HCT116 (cell line): ENCODE measurements around the gene SYNPR. TPM values are rescaled to one million over a fixed set of nuclear protein-coding genes. Genes with fewer than 3 reads are reported as not detected.

Experiments used
- ATAC-seq: fragments of 200-7000 bp; cut with Tn5 transposase; 2 replicates; pipeline ENCODE4 v1.9.1; 2020; ENCODE audit warnings: mild to moderate bottlenecking, moderate library complexity
- BruUV-seq: library from RNA; stranded (reverse); fragments of 400-500 nt; replicated peaks from 2 replicates; lab custom pipeline; 2021; lab: Mats Ljungman, UMichigan
- CTCF ChIA-PET: fragments of 300-600 bp; sonication (Branson Sonifier 250); formaldehyde crosslinking; loops from one replicate; lab custom pipeline; 2021; ENCODE audit warnings: antibody characterized with exemption; lab: Charles Lee
- POLR2A ChIA-PET: fragments of 300-600, 350-600 bp; sonication (Branson Sonifier 250); formaldehyde crosslinking; loops from one replicate; lab custom pipeline; 2021; ENCODE audit warnings: antibody characterized with exemption; lab: Charles Lee
- RAD21 ChIA-PET, 2 experiments: fragments of 300-600 bp; sonication (Branson Sonifier 250); formaldehyde crosslinking; loops; one replicate each; lab custom pipeline; 2023; ENCODE audit warnings: low total read pairs in 2 of 2; ENCODE audit not compliant: uncharacterized antibody in 2 of 2, unreplicated experiment in 2 of 2, low non-redundant PET in 1 of 2; lab: Charles Lee
- DNase-seq: peaks from one replicate; pipeline ENCODE4 v3.0.0-alpha.2; 2010; ENCODE audit warnings: low read depth, low spot score
- H2AFZ ChIP-seq: fragments of 200-600 bp; shearing (Covaris generic), sonication (generic); 2 replicates; pipeline ENCODE4 v1.6.1; 2017; ENCODE audit warnings: low read depth, mixed run types, mixed read lengths, antibody characterized with exemption, low read length; ENCODE audit not compliant: poor library complexity, severe bottlenecking
- H3K27ac ChIP-seq: 2 replicates; pipeline ENCODE4 v1.5.1; 2012; ENCODE audit warnings: low read depth, low read length
- H3K27me3 ChIP-seq: fragments of 200-600 bp; sonication (generic); 2 replicates; pipeline ENCODE4 v1.6.1; 2016; ENCODE audit warnings: mixed run types, low read length, mixed read lengths; ENCODE audit not compliant: insufficient read depth
- H3K36me3 ChIP-seq, 2 experiments: fragments of 200-500 bp in 1 of 2; fragments of 200-600 bp in 1 of 2; sonication (Bioruptor generic) in 1 of 2; sonication (generic) in 1 of 2; 2 replicates each; pipeline versions ENCODE4 v1.5.1 to v1.6.1; 2014 to 2016; ENCODE audit warnings: low read length in 2 of 2, inconsistent platforms in 1 of 2, mixed read lengths in 1 of 2, mixed run types in 1 of 2; ENCODE audit not compliant: insufficient read depth in 2 of 2, control insufficient read depth in 1 of 2
- H3K4me1 ChIP-seq, 2 experiments: fragments of 200-600 bp in 1 of 2; sonication (generic) in 1 of 2; 2 replicates each; pipeline versions ENCODE4 v1.5.1 to v1.6.1; 2012 to 2017; ENCODE audit warnings: low read length in 2 of 2, inconsistent platforms in 1 of 2, mild to moderate bottlenecking in 1 of 2, mixed read lengths in 1 of 2, mixed run types in 1 of 2, moderate library complexity in 1 of 2; ENCODE audit not compliant: insufficient read depth in 2 of 2, control insufficient read depth in 1 of 2
- H3K4me2 ChIP-seq: fragments of 200-600 bp; sonication (generic); 2 replicates; pipeline ENCODE4 v1.6.1; 2017; ENCODE audit warnings: mixed run types, low read length, mixed read lengths
- H3K4me3 ChIP-seq, 2 experiments: fragments of 200-600 bp in 1 of 2; sonication (generic) in 1 of 2; replicated peaks in 1 of 2; 2 replicates each; pipeline ENCODE4 v1.5.1; 2011 to 2016; ENCODE audit warnings: low read length in 2 of 2, control low read depth in 1 of 2, low read depth in 1 of 2, mild to moderate bottlenecking in 1 of 2, mixed read lengths in 1 of 2, mixed run types in 1 of 2
- H3K79me2 ChIP-seq: fragments of 200-600 bp; sonication (generic); 2 replicates; pipeline ENCODE4 v1.6.1; 2017; ENCODE audit warnings: mild to moderate bottlenecking, mixed run types, low read length, moderate library complexity, mixed read lengths; ENCODE audit not compliant: insufficient read depth
- H3K9ac ChIP-seq: fragments of 200-600 bp; sonication (generic); 2 replicates; pipeline ENCODE4 v1.6.1; 2016; ENCODE audit warnings: low read length, mixed read lengths
- H3K9me2 ChIP-seq: fragments of 200-600 bp; sonication (generic), shearing (Covaris generic); 2 replicates; pipeline ENCODE4 v1.6.1; 2017; ENCODE audit warnings: mixed run types, mild to moderate bottlenecking, moderate library complexity; ENCODE audit not compliant: insufficient read depth
- H3K9me3 ChIP-seq, 2 experiments: fragments of 200-500 bp in 1 of 2; fragments of 200-600 bp in 1 of 2; sonication (Bioruptor generic) in 1 of 2; sonication (generic) in 1 of 2; 2 replicates each; pipeline ENCODE4 v1.6.1; 2014 to 2017; ENCODE audit warnings: low read length in 2 of 2, mixed read lengths in 2 of 2, inconsistent platforms in 1 of 2, low read depth in 1 of 2, mild to moderate bottlenecking in 1 of 2, mixed run types in 1 of 2, moderate library complexity in 1 of 2; ENCODE audit not compliant: control insufficient read depth in 1 of 2, insufficient read depth in 1 of 2
- H4K20me1 ChIP-seq: fragments of 200-600 bp; sonication (generic), shearing (Covaris generic); 2 replicates; pipeline ENCODE4 v1.6.1; 2017; ENCODE audit warnings: mixed run types, mild to moderate bottlenecking, moderate library complexity; ENCODE audit not compliant: insufficient read depth
- CBX3 ChIP-seq: IDR thresholded peaks from 2 replicates; pipeline ENCODE4 v1.6.1; 2012; ENCODE audit warnings: low read depth
- CEBPB ChIP-seq: IDR thresholded peaks from 2 replicates; pipeline ENCODE4 v1.6.1; 2012; ENCODE audit warnings: low read depth
- CTCF ChIP-seq, 3 experiments: fragments of 200-600 bp in 1 of 3; sonication (generic) in 1 of 3; IDR thresholded peaks in 2 of 3; conservative IDR thresholded peaks in 1 of 3; 2 replicates each; pipeline ENCODE4 v1.5.1; 2012 to 2017; ENCODE audit warnings: low read depth in 2 of 3, low read length in 2 of 3, antibody characterized with exemption in 1 of 3, borderline replicate concordance in 1 of 3, control low read depth in 1 of 3, mild to moderate bottlenecking in 1 of 3, mixed read lengths in 1 of 3, mixed run types in 1 of 3, moderate library complexity in 1 of 3; ENCODE audit not compliant: insufficient read depth in 1 of 3
- ELF1 ChIP-seq: IDR thresholded peaks from 2 replicates; pipeline ENCODE4 v1.6.1; 2012; ENCODE audit warnings: low read depth, borderline replicate concordance
- EZH2phosphoT487 ChIP-seq: fragments of 200-600 bp; IDR thresholded peaks from 2 replicates; pipeline ENCODE4 v1.6.1; 2018; ENCODE audit warnings: antibody characterized with exemption, borderline replicate concordance
- FOSL1 ChIP-seq: IDR thresholded peaks from 2 replicates; pipeline ENCODE4 v1.6.1; 2012; ENCODE audit warnings: low read depth
- JUND ChIP-seq: IDR thresholded peaks from 2 replicates; pipeline ENCODE4 v1.6.1; 2012
- POLR2AphosphoS5 ChIP-seq: IDR thresholded peaks from 2 replicates; pipeline ENCODE4 v1.6.1; 2011; ENCODE audit warnings: mild to moderate bottlenecking, low read depth, low read length, moderate library complexity
- REST ChIP-seq: IDR thresholded peaks from 2 replicates; pipeline ENCODE4 v1.6.1; 2012; ENCODE audit warnings: low read depth
- SIN3A ChIP-seq: IDR thresholded peaks from 2 replicates; pipeline ENCODE4 v1.6.1; 2012; ENCODE audit warnings: low read depth
- SP1 ChIP-seq: IDR thresholded peaks from 2 replicates; pipeline ENCODE4 v1.6.1; 2012; ENCODE audit warnings: low read depth
- TCF7L2 ChIP-seq: IDR thresholded peaks from 2 replicates; pipeline ENCODE4 v1.7.0; 2011; ENCODE audit warnings: borderline replicate concordance, inconsistent platforms; ENCODE audit not compliant: insufficient read depth, insufficient read length; ENCODE audit errors: extremely low read depth
- YY1 ChIP-seq: IDR thresholded peaks from 2 replicates; pipeline ENCODE4 v1.6.1; 2011; ENCODE audit warnings: low read length, low read depth, moderate library complexity, mild to moderate bottlenecking; ENCODE audit not compliant: insufficient replicate concordance; ENCODE audit errors: extremely low read depth
- ZBTB33 ChIP-seq: IDR thresholded peaks from 2 replicates; pipeline ENCODE4 v1.6.1; 2011; ENCODE audit warnings: mild to moderate bottlenecking, low read length, moderate library complexity; ENCODE audit not compliant: insufficient replicate concordance; ENCODE audit errors: extremely low read depth
- intact Hi-C: fragments of 100-400 bp; cut with micrococcal nuclease; formaldehyde crosslinking; loops from 2 replicates; pipeline ENCODE4 v1.10.0; 2022
- total RNA-seq: library from RNA; stranded (reverse); gene quantifications from one replicate; pipeline ENCODE4 v1.2.1, GENCODE V29; 2021; ENCODE audit not compliant: unreplicated experiment

SYNPR gene
- total RNA-seq, 1 experiment from 2014 or later, result not detected

- ATAC-seq, result no peak
- RAD21 ChIA-PET, result no interaction called here
- intact Hi-C loops, result no loop called here
- Histone ChIP-seq H3K4me3 (no peak overlapping the region), H3K9me2 (no peaks in the 10 kb centered on the region), H3K4me1 (no peaks in the 10 kb centered on the region), H3K4me2 (no peak overlapping the region), H3K79me2 (no peaks in the 10 kb centered on the region), H3K27me3 (no peaks in the 10 kb centered on the region), H4K20me1 (no peaks in the 10 kb centered on the region), H2AFZ (no peak overlapping the region), H3K36me3 (no peaks in the 10 kb centered on the region)
- no TSS peak for BruUV-seq
- no peak for DNase-seq
- POLR2A ChIA-PET, result no interaction called here
- no peak for TF ChIP-seq CBX3
- no peak for TF ChIP-seq SIN3A
- TF ChIP-seq ELF1, result no peak
- TF ChIP-seq FOSL1, result no peak
- TF ChIP-seq ZBTB33, result no peak
- no peak for TF ChIP-seq EZH2phosphoT487
- no peak for TF ChIP-seq TCF7L2
- no peak for TF ChIP-seq JUND
- no peak for TF ChIP-seq CEBPB
- TF ChIP-seq, all 23 proteins: peak for 0
- Histone ChIP-seq H3K9me3 (no peaks in the 10 kb centered on the region), H3K9ac (no peak overlapping the region), H3K27ac (no peak overlapping the region)
- CTCF ChIA-PET, result no interaction called here
Measured at GRCh38 chr3:63595221-63595620, 317.1 kb downstream of the SYNPR start.

- H3K4me1 ChIP-seq, result no peaks in the 10 kb centered on the region
- intact Hi-C loops, result no loop called here
- H3K36me3 ChIP-seq, result no peaks in the 10 kb centered on the region
- H2AFZ ChIP-seq, result no peak overlapping the region
- no peak overlapping the region for H3K4me3 ChIP-seq
- no peak overlapping the region for H3K9ac ChIP-seq
- H3K27ac ChIP-seq, result no peak overlapping the region
- POLR2A ChIA-PET, result no interaction called here
- ATAC-seq (no peak), DNase-seq (no peak)
- no peaks in the 10 kb centered on the region for H3K79me2 ChIP-seq
- 0 out of 2 replicates have a peak, but pooled peaks cover under 1% of the 10 kb centered on the region for H3K27me3 ChIP-seq
- CTCF ChIA-PET, result no interaction called here
- no peaks in the 10 kb centered on the region for H3K9me2 ChIP-seq
- H3K9me3 ChIP-seq, result no peaks in the 10 kb centered on the region
- no peak overlapping the region for H3K4me2 ChIP-seq
- RAD21 ChIA-PET, result no interaction called here
- no peaks in the 10 kb centered on the region for H4K20me1 ChIP-seq
- no TSS peak for BruUV-seq
- no peak for TF ChIP-seq REST
- TF ChIP-seq CTCF (IDR thresholded peaks at IDR 0.05 in 2 of 3, conservative IDR thresholded peaks at IDR 0.05 in 1 of 3; ENCODE audit: borderline replicate concordance in 1 of 3, insufficient read depth in 1 of 3, low read depth in 2 of 3, low read length in 2 of 3), result no peak
- TF ChIP-seq POLR2AphosphoS5, result no peak
- no peak for TF ChIP-seq SIN3A
- no peak for TF ChIP-seq YY1
- TF ChIP-seq SP1, result no peak
Measured at GRCh38 chr3:63597019-63597418, 318.9 kb downstream of the SYNPR start.
